Activated B cell treated with CpG ODN at 0.5 μM for 24 hours (primary cell): ENCODE measurements around the gene LSM3. TPM values are rescaled to one million over a fixed set of nuclear protein-coding genes. Genes with fewer than 3 reads are reported as not detected.

Experiments
- ATAC-seq: fragments of 200-7000 bp; cut with Tn5 transposase; one replicate; pipeline ENCODE4 v1.10.0; 2021; ENCODE audit warnings: low read depth, mild to moderate bottlenecking, moderate library complexity
- CTCF ChIA-PET: fragments of 350-600 bp; sonication (Branson Sonifier 250); formaldehyde crosslinking; loops from one replicate; lab custom pipeline; 2021; ENCODE audit warnings: antibody characterized with exemption; lab: Charles Lee
- POLR2A ChIA-PET: fragments of 350-600 bp; sonication (Branson Sonifier 250); formaldehyde crosslinking; loops from one replicate; lab custom pipeline; 2021; ENCODE audit warnings: antibody characterized with exemption; lab: Charles Lee
- DNase-seq: peaks from one replicate; pipeline ENCODE4 v3.0.0; 2022
- H3K27ac Mint-ChIP-seq: one replicate; pipeline ENCODE4 v1.8.0; 2020; ENCODE audit warnings: mixed read lengths
- H3K27me3 Mint-ChIP-seq: one replicate; pipeline ENCODE4 v1.8.0; 2021; ENCODE audit warnings: mixed read lengths
- H3K36me3 Mint-ChIP-seq: one replicate; pipeline ENCODE4 v1.8.0; 2021; ENCODE audit warnings: low read depth, mixed read lengths
- H3K4me1 Mint-ChIP-seq: one replicate; pipeline ENCODE4 v1.8.0; 2021; ENCODE audit warnings: mixed read lengths
- H3K4me3 Mint-ChIP-seq: one replicate; pipeline ENCODE4 v1.8.0; 2020; ENCODE audit warnings: mild to moderate bottlenecking, mixed read lengths
- H3K9me3 Mint-ChIP-seq: one replicate; pipeline ENCODE4 v1.8.0; 2020; ENCODE audit warnings: mixed read lengths
- CTCF ChIP-seq: fragments of 200-600 bp; IDR thresholded peaks from one replicate; pipeline ENCODE4 v1.8.0; 2022; ENCODE audit warnings: antibody characterized with exemption, mild to moderate bottlenecking
- intact Hi-C: fragments of 100-400 bp; cut with micrococcal nuclease; formaldehyde crosslinking; loops from one replicate; pipeline ENCODE4 v1.15.1; 2024
- total RNA-seq: library from RNA; stranded (reverse); gene quantifications from 2 replicates; pipeline ENCODE4 v1.2.3, GENCODE V29; 2022

LSM3 gene
- total RNA-seq, 1 donor from 2014 or later: 12.9 TPM

GRCh38 chr3:14242490-14243311 is 64.1 kb downstream of the LSM3 start:
- ChIA-PET CTCF (no interaction called here), POLR2A (interaction anchor here (0.7 kb wide), 1 partner anchor 11 kb away, joined by 5 read pairs; no protein-coding TSS in a partner anchor)
- ATAC-seq: no peak
- Mint-ChIP-seq H3K4me1 (no peaks in the 10 kb centered on the region), H3K36me3 (no peaks in the 10 kb centered on the region), H3K27ac (no peak overlapping the region), H3K4me3 (no peak overlapping the region), H3K27me3 (peaks cover 5% of the 10 kb centered on the region), H3K9me3 (no peaks in the 10 kb centered on the region)
- no peak for DNase-seq
- intact Hi-C loops: no loop called here
- TF ChIP-seq CTCF: no peak

GRCh38 chr3:14243782-14244181 is 65.2 kb downstream of the LSM3 start:
- POLR2A ChIA-PET: no interaction called here
- ATAC-seq (no peak), DNase-seq (no peak)
- no peak for TF ChIP-seq CTCF
- no peaks in the 10 kb centered on the region for H3K4me1 Mint-ChIP-seq
- H3K4me3 Mint-ChIP-seq: no peak overlapping the region
- CTCF ChIA-PET: no interaction called here
- H3K36me3 Mint-ChIP-seq: no peaks in the 10 kb centered on the region
- H3K27ac Mint-ChIP-seq: no peak overlapping the region
- intact Hi-C loops: no loop called here
- peaks cover 5% of the 10 kb centered on the region for H3K27me3 Mint-ChIP-seq
- H3K9me3 Mint-ChIP-seq: no peaks in the 10 kb centered on the region

- ChIA-PET POLR2A (no interaction called here), CTCF (no interaction called here)
- H3K9me3 Mint-ChIP-seq: no peaks in the 10 kb centered on the region
- DNase-seq (no peak), ATAC-seq (no peak)
- no peaks in the 10 kb centered on the region for H3K4me1 Mint-ChIP-seq
- intact Hi-C loops: no loop called here
- H3K36me3 Mint-ChIP-seq: no peaks in the 10 kb centered on the region
- no peak for TF ChIP-seq CTCF
- no peak overlapping the region for H3K4me3 Mint-ChIP-seq
- H3K27me3 Mint-ChIP-seq: peaks cover 5% of the 10 kb centered on the region
- H3K27ac Mint-ChIP-seq: no peak overlapping the region
These were observed 66.1 kb downstream of the LSM3 start for GRCh38 chr3:14244521-14245247.

GRCh38 chr3:14245248-14245639 is 66.6 kb downstream of the LSM3 start:
- ChIA-PET CTCF (no interaction called here), POLR2A (no interaction called here)
- Mint-ChIP-seq H3K27ac (no peak overlapping the region), H3K27me3 (peaks cover 5% of the 10 kb centered on the region), H3K9me3 (no peaks in the 10 kb centered on the region), H3K4me1 (no peaks in the 10 kb centered on the region), H3K4me3 (no peak overlapping the region), H3K36me3 (no peaks in the 10 kb centered on the region)
- no peak for ATAC-seq
- DNase-seq: no peak
- intact Hi-C loops: no loop called here
- no peak for TF ChIP-seq CTCF

- no peak for TF ChIP-seq CTCF
- ChIA-PET CTCF (no interaction called here), POLR2A (no interaction called here)
- Mint-ChIP-seq H3K36me3 (no peaks in the 10 kb centered on the region), H3K4me3 (no peak overlapping the region), H3K9me3 (no peaks in the 10 kb centered on the region), H3K27ac (no peak overlapping the region), H3K4me1 (no peaks in the 10 kb centered on the region), H3K27me3 (peaks cover 7% of the 10 kb centered on the region)
- intact Hi-C loops: no loop called here
- ATAC-seq (no peak), DNase-seq (no peak)
These were observed 67.2 kb downstream of the LSM3 start for GRCh38 chr3:14245822-14246221.
